Spleen (tissue), 11 donors: ENCODE results near the gene EFNA5. TPM values are rescaled to one million over a fixed set of nuclear protein-coding genes. Genes with fewer than 3 reads are reported as not detected.

ENCODE experiments used
- DNase-seq: peaks from one replicate; pipeline ENCODE4 v3.0.0-alpha.2; 2020
- H3K27ac ChIP-seq, 8 donors: fragments of 200-600 bp; sonication (generic) in 7 of 8; 1 replicate in 4 of 8; 2 replicates in 4 of 8; pipeline versions ENCODE4 v1.5.0 to v1.8.0; 2016 to 2021; ENCODE audit warnings: inconsistent platforms in 4 of 8, mild to moderate bottlenecking in 4 of 8, moderate library complexity in 1 of 8
- H3K27me3 ChIP-seq, 7 donors: fragments of 200-600 bp; sonication (generic) in 6 of 7; replicated peaks in 1 of 7; 1 replicate in 4 of 7; 2 replicates in 3 of 7; pipeline versions ENCODE4 v1.5.0 to v1.8.0; 2016 to 2021; ENCODE audit warnings: inconsistent platforms in 3 of 7, mild to moderate bottlenecking in 1 of 7
- H3K36me3 ChIP-seq, 6 donors: fragments of 200-600 bp; sonication (generic) in 5 of 6; 1 replicate in 4 of 6; 2 replicates in 2 of 6; pipeline versions ENCODE4 v1.5.0 to v1.8.0; 2016 to 2021; ENCODE audit warnings: inconsistent platforms in 2 of 6
- H3K4me1 ChIP-seq, 6 donors: fragments of 200-600 bp; sonication (generic) in 5 of 6; 1 replicate in 3 of 6; 2 replicates in 3 of 6; pipeline versions ENCODE4 v1.5.0 to v1.8.0; 2016 to 2021; ENCODE audit warnings: inconsistent platforms in 3 of 6
- H3K4me3 ChIP-seq, 8 donors: fragments of 200-600 bp; sonication (generic) in 7 of 8; 1 replicate in 4 of 8; 2 replicates in 4 of 8; pipeline versions ENCODE4 v1.5.0 to v1.8.0; 2016 to 2021; ENCODE audit warnings: inconsistent platforms in 4 of 8, mild to moderate bottlenecking in 4 of 8, moderate library complexity in 2 of 8
- H3K9me3 ChIP-seq, 8 donors: fragments of 200-600 bp; sonication (generic) in 7 of 8; 1 replicate in 4 of 8; 2 replicates in 4 of 8; pipeline versions ENCODE4 v1.5.0 to v1.8.0; 2016 to 2021; ENCODE audit warnings: inconsistent platforms in 4 of 8
- POLR2A ChIP-seq, 3 donors: fragments of 450-650 bp; IDR thresholded peaks; one replicate each; pipeline ENCODE4 v1.5.1; 2017; ENCODE audit warnings: antibody characterized with exemption in 3 of 3, mild to moderate bottlenecking in 1 of 3
- POLR2AphosphoS5 ChIP-seq, 3 donors: sonication (generic); formaldehyde crosslinking; IDR thresholded peaks; one replicate each; pipeline ENCODE4 v1.5.1; 2017; ENCODE audit warnings: antibody characterized with exemption in 3 of 3
- WGBS, 5 donors: extraction: QIAGEN DNeasy Blood & Tissue Kit in 3 of 5; methylation state at CpG; one replicate each; pipeline versions ENCODE4 v1.1.5 to v1.1.7; 2013 to 2018; 5-methylcytosine and 5-hydroxymethylcytosine counted together
- intact Hi-C: fragments of 100-400 bp; cut with DNase I; formaldehyde crosslinking; loops from one replicate; pipeline ENCODE4 v1.15.0; 2023; ENCODE audit warnings: low total_unique reads
- polyA plus RNA-seq, 3 donors: library from polyadenylated mRNA; stranded (reverse); fragments of 200-250 nt; gene quantifications; one replicate each; pipeline ENCODE4 v1.2.1, GENCODE V29; 2013
- total RNA-seq, 7 donors: library from RNA; depleted of rRNA in 3 of 7; stranded (reverse); fragments of >200 nt in 3 of 7; fragmentation: NEBNext Ultra II Directional in 4 of 7; extraction: Animal tissue kit (Norgen Biotek cat#: 25700) in 4 of 7; gene quantifications; one replicate each; pipeline versions ENCODE4 v1.1.0 to v1.2.1, GENCODE V29; 2016 to 2021
- TF ChIP-seq, protein P1 (sequence below), 11 experiments: fragments of 200-600 bp in 7 of 11; fragments of 450-650 bp in 4 of 11; sonication (generic) in 4 of 11; IDR thresholded peaks in 8 of 11; conservative IDR thresholded peaks in 3 of 11; 1 replicate in 7 of 11; 2 replicates in 4 of 11; pipeline versions ENCODE4 v1.4.0 to v1.8.0; 2016 to 2021; ENCODE audit warnings: antibody characterized with exemption in 11 of 11, inconsistent platforms in 4 of 11, mild to moderate bottlenecking in 1 of 11
- donor health status: healthy with polysubstance abuse.
- donor health status: DM: no; HTN: no; CAD: no; lungs with moderate emphysema.
- donor health status: DM: no; HTN: no; CAD: no.
- donor health status: Bipolar disorder and iron deficiency.
- donor health status: healthy.
- donor health status: DM: no; HTN: no; CAD: no.
- donor health status: DM: yes; HTN: yes; CAD: no.

EFNA5 gene
- total and polyA plus RNA-seq, 10 donors = 0.33 to 29.0 (median 12.2) TPM

DNA sequence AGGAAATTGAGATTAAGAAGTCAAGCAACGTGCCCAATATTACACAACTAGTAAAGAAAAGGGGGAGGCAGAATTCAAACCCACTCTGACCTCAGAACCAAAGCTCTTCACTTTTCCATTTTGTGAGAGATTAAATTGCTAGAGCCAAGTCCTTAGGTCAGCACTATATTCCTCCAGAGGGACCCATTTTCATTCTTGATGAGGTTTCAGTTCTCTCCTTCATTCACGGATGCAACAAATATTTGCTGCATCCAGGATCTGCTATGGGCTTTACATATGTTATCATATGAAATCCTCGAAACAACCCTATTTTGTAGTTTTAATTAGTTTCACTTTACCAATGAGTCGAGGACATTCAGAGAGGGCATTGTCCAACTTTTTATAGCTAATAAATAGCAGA, 239.2 kb downstream of the EFNA5 start:
- no peaks in the 10 kb centered on the region for H3K36me3 ChIP-seq
- TF ChIP-seq POLR2AphosphoS5 (IDR thresholded peaks at IDR 0.05) = no peak
- TF ChIP-seq, protein P1, sequence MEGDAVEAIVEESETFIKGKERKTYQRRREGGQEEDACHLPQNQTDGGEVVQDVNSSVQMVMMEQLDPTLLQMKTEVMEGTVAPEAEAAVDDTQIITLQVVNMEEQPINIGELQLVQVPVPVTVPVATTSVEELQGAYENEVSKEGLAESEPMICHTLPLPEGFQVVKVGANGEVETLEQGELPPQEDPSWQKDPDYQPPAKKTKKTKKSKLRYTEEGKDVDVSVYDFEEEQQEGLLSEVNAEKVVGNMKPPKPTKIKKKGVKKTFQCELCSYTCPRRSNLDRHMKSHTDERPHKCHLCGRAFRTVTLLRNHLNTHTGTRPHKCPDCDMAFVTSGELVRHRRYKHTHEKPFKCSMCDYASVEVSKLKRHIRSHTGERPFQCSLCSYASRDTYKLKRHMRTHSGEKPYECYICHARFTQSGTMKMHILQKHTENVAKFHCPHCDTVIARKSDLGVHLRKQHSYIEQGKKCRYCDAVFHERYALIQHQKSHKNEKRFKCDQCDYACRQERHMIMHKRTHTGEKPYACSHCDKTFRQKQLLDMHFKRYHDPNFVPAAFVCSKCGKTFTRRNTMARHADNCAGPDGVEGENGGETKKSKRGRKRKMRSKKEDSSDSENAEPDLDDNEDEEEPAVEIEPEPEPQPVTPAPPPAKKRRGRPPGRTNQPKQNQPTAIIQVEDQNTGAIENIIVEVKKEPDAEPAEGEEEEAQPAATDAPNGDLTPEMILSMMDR (IDR thresholded peaks at IDR 0.05 in 8 of 11, conservative IDR thresholded peaks at IDR 0.05 in 3 of 11) = no peak
- TF ChIP-seq POLR2A (IDR thresholded peaks at IDR 0.05) = no peak
- WGBS, 5 donors = 76 to 85% (median 77%) methylated on average over 4 of the region's 4 CpGs
- intact Hi-C loops = no loop called here
- peak overlapping the region in 1 of 8 donors; percentile 23 for H3K27ac ChIP-seq
- H3K4me3 ChIP-seq = no peak overlapping the region
- H3K27me3 ChIP-seq = no peaks in the 10 kb centered on the region
- no peaks in the 10 kb centered on the region for H3K9me3 ChIP-seq
- H3K4me1 ChIP-seq = peaks cover 0 to 11% (median 0%) of the 10 kb centered on the region in 6 donors
- no peak for DNase-seq

DNA sequence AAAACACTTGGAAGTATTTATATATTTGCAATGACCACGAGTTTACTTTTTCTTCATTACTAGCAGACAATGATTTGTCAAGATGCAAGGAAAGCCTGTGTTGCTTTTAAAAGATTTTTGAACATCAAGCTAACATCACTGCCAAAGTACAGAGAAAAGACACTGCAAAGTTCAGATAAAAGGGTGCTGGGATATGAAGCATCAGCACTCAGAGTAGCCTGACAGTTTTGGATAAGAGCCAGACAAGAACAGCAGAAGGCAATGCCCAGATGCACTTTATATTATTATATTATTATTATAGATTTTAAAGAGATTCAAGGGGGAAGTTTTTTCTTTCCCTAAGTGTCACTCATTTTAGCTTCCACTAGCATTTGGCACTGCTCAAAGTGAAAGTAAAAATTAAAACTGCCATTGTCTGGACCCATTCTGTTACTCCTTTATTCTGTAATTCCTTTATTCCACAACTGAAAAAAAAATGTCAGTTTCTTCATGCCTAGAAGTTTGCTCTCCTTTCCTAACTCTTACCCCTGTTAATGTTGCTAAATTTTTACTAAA, 240.6 kb downstream of the EFNA5 start:
- TF ChIP-seq, protein P1 (IDR thresholded peaks at IDR 0.05 in 8 of 11, conservative IDR thresholded peaks at IDR 0.05 in 3 of 11) = no peak
- H3K4me3 ChIP-seq = peak overlapping the region in 1 of 8 donors; percentile 14
- 56 to 73% (median 67%) methylated on average over 1 of the region's 1 CpG for WGBS, 5 donors
- H3K9me3 ChIP-seq = no peaks in the 10 kb centered on the region
- intact Hi-C loops = no loop called here
- no peaks in the 10 kb centered on the region for H3K27me3 ChIP-seq
- H3K36me3 ChIP-seq = no peaks in the 10 kb centered on the region
- H3K4me1 ChIP-seq = peaks cover 0 to 11% (median 0%) of the 10 kb centered on the region in 6 donors
- peak overlapping the region in 2 of 8 donors; percentile 12 to 22 for H3K27ac ChIP-seq
- no peak for DNase-seq

DNA sequence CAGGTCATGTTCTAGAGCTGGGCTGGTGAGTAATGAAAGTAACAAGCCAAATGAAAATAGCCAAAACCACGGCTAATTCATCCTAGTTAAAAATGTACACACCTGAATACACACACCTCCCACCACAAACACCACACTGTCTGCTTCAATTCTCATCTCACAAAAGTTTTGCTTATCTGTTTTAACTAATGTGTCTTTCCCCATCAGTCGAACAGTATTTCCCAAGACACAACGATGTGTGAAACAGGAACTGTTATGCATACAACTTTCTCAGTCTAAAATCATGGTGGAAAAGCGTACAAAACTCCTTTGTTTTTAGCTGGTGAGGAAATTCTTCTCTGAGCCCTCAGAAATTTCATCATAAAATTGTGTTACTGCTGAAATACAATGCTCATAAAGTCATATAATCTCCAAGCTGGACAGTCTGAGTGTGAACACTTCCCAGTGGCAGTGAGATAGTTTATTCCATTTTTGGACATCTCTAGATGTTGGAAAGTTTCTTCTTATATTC, 242.4 kb downstream of the EFNA5 start:
- no peak for TF ChIP-seq POLR2A (IDR thresholded peaks at IDR 0.05)
- no peak for TF ChIP-seq POLR2AphosphoS5 (IDR thresholded peaks at IDR 0.05)
- TF ChIP-seq, protein P1 (IDR thresholded peaks at IDR 0.05 in 8 of 11, conservative IDR thresholded peaks at IDR 0.05 in 3 of 11) = no peak
- DNase-seq = no peak
- 40 to 66% (median 64%) methylated on average over 4 of the region's 4 CpGs for WGBS, 5 donors
- Histone ChIP-seq H3K36me3 (no peaks in the 10 kb centered on the region), H3K27me3 (no peaks in the 10 kb centered on the region), H3K27ac (peak overlapping the region in 3 of 8 donors; percentile 38 to 51 (median 39)), H3K9me3 (no peaks in the 10 kb centered on the region), H3K4me3 (no peak overlapping the region), H3K4me1 (peaks cover 0 to 11% (median 0%) of the 10 kb centered on the region in 6 donors)
- intact Hi-C loops = no loop called here

DNA sequence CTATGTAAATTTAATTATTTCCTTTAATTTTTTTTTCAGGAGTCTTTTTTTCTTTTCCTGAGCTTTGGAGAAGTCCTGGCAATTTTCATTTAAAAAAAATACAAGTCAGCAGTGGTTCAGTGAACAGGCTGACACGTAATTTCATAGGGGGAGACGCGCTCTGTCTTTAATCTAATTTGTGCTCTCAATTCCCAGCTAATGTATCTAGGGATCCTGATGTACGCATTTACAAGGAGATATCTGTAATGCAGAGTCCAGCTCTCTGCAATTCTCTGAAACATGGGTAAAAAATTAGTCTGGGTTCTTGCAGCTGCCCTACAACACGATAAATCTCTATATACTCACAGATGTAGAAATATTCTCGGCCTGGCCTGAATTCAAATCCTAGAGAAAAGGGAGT, 243.9 kb downstream of the EFNA5 start:
- no peaks in the 10 kb centered on the region for H3K9me3 ChIP-seq
- H3K4me3 ChIP-seq = no peak overlapping the region
- H3K27me3 ChIP-seq = no peaks in the 10 kb centered on the region
- intact Hi-C loops = no loop called here
- no peak overlapping the region for H3K27ac ChIP-seq
- no peak for TF ChIP-seq POLR2A (IDR thresholded peaks at IDR 0.05)
- TF ChIP-seq, protein P1 (IDR thresholded peaks at IDR 0.05 in 8 of 11, conservative IDR thresholded peaks at IDR 0.05 in 3 of 11) = no peak
- TF ChIP-seq POLR2AphosphoS5 (IDR thresholded peaks at IDR 0.05) = no peak
- H3K4me1 ChIP-seq = peaks cover 0 to 11% (median 0%) of the 10 kb centered on the region in 6 donors
- 90 to 96% (median 94%) methylated on average over 6 of the region's 6 CpGs for WGBS, 5 donors
- DNase-seq = no peak
- H3K36me3 ChIP-seq = no peaks in the 10 kb centered on the region
